ENCODE measurements around the gene SEC62. TPM values are rescaled to one million over a fixed set of nuclear protein-coding genes. Genes with fewer than 3 reads are reported as not detected.

SEC62 gene
- total RNA-seq, 1 donor from 2014 or later, result 74.5 TPM

DNA sequence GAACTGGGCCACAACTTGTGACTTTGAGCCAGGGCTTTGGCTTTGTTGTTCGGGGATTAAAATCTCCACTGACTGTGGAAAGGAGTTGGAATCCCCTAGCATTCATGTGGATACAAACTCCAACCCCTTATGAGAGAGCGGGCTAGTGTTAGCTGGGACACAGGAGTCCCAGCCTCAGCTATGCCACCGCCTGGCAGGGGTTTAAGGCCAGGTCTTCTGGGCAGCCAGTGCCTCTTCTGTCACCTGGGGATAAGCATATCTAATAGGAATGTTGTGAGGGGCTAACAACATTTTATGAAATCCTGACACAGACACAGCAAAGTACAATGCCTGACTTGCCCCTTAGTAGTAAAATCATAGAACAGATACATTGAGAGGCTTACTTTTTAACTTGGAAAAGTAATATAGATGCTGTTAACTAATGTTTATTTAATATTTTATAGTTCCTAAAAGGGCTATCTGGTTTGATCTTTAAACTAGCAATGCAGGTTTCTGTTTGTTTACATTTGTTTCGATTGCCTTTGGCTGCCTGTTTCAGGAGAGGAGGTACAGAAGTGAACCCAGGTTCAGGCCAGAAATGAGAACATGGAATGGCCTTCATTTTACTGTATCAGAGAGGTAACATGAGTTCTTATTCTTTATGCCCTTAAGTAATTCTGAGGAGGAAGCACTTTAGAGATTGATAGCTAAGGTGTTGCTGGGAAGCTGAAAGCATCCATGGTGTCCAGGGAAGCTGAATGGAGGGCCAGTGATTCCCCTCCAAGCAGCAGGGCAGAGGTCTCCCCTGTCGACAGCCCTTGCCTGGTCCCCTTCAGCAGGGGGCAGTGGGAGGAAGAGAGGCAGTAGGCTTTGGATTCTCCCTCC lies 79.9 kb downstream of the SEC62 start:
- no peak for DNase-seq (ENCODE audit: low spot score)
- intact Hi-C loops (cut with DNase I), result no loop called here

DNA sequence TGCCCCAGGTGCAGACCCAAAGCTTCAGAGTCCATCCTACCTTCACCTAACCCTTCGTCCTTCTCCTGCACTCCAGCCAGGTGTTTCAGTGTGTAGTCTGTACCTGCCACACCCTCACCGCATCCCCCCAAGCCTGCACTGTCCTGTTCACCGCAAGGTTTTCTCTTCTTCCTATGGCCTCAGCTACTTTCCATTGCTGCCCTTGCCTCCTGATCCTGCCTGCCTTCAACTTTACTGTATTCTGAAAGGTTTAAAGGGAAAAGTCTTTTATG lies 80.5 kb downstream of the SEC62 start:
- DNase-seq (ENCODE audit: low spot score), result no peak
- intact Hi-C loops (cut with DNase I), result no loop called here

Other genes with a start within 250 kb of the SEC62 start
- gene TERC, start 201.7 kb upstream of the SEC62 start, total RNA-seq, result 0.86 TPM
- 0.57 TPM for gene ACTRT3, start 197.2 kb upstream of the SEC62 start, total RNA-seq
- 11.6 TPM for gene MYNN, start 193.4 kb upstream of the SEC62 start, total RNA-seq
- not detected for gene LRRIQ4, start 153.9 kb upstream of the SEC62 start, total RNA-seq
- 2.3 TPM for gene LRRC34, start 153.9 kb upstream of the SEC62 start, total RNA-seq
- gene LRRC31, start 96.9 kb upstream of the SEC62 start, total RNA-seq, result not detected
- not detected for gene SAMD7, start 55.2 kb upstream of the SEC62 start, total RNA-seq
- 0.78 TPM for gene GPR160, start 71.2 kb downstream of the SEC62 start, total RNA-seq
- 57.0 TPM for gene PHC3, start 214.9 kb downstream of the SEC62 start, total RNA-seq